COLO829 (cell line): ENCODE measurements around the gene PHPT1.
"Not testable (repeated sequence)": the region's sequence is repeated elsewhere in the genome, so short reads cannot be mapped to it uniquely, and the experiment has no call there.

Source experiments
- DNase-seq: peaks from one replicate; pipeline ENCODE4 v3.0.0; 2012; ENCODE audit warnings: low spot score

The PHPT1 gene

GRCh38 chr9:136823136-136824046 lies 25.8 kb upstream of the PHPT1 start:
- DNase-seq = no peak

- DNase-seq = no peak
Observed at GRCh38 chr9:136824496-136825225, 24.5 kb upstream of the PHPT1 start.

GRCh38 chr9:136825295-136826187 lies 23.7 kb upstream of the PHPT1 start:
- DNase-seq = no peak

- DNase-seq = no peak
Observed at GRCh38 chr9:136826188-136826541, 23.0 kb upstream of the PHPT1 start.

GRCh38 chr9:136826703-136827582 lies 22.3 kb upstream of the PHPT1 start:
- no peak for DNase-seq

- DNase-seq = no peak
Observed at GRCh38 chr9:136827794-136828473, 21.3 kb upstream of the PHPT1 start.

- DNase-seq = no peak
Observed at GRCh38 chr9:136828474-136829140, 20.6 kb upstream of the PHPT1 start.

- DNase-seq = no peak
Observed at GRCh38 chr9:136829412-136829811, 19.8 kb upstream of the PHPT1 start.

- DNase-seq = no peak
Observed at GRCh38 chr9:136829981-136830885, 19.0 kb upstream of the PHPT1 start.

GRCh38 chr9:136831002-136831719 lies 18.0 kb upstream of the PHPT1 start:
- no peak for DNase-seq

GRCh38 chr9:136831720-136832104 lies 17.5 kb upstream of the PHPT1 start:
- no peak for DNase-seq

GRCh38 chr9:136832581-136832980 lies 16.6 kb upstream of the PHPT1 start:
- DNase-seq = no peak

GRCh38 chr9:136833381-136834048 lies 15.7 kb upstream of the PHPT1 start:
- not testable (repeated sequence) for DNase-seq

GRCh38 chr9:136835162-136835931 lies 13.9 kb upstream of the PHPT1 start:
- no peak for DNase-seq

- no peak for DNase-seq
Observed at GRCh38 chr9:136835932-136836904, 13.0 kb upstream of the PHPT1 start.
